ENCODE measurements around the gene DNAJC13. TPM values are rescaled to one million over a fixed set of nuclear protein-coding genes. Genes with fewer than 3 reads are reported as not detected.

Gene DNAJC13
- total RNA-seq, 2 experiments from 2014 or later, result 29.9 to 32.0 TPM

GRCh38 chr3:132457286-132457685 is 40.0 kb downstream of the DNAJC13 start:
- H3K4me1 Mint-ChIP-seq (ENCODE audit: low read depth), result no peaks in the 10 kb centered on the region
- H3K4me3 Mint-ChIP-seq, result no peak overlapping the region
- no peaks in the 10 kb centered on the region for H3K9me3 Mint-ChIP-seq
- no peak for TF ChIP-seq CTCF (IDR thresholded peaks at IDR 0.05)
- H3K36me3 Mint-ChIP-seq (ENCODE audit: low read depth), result peaks cover 46% of the 10 kb centered on the region
- ChIA-PET CTCF (interaction anchor here (1.1 to 1.3 kb wide), 2 partner anchors 32 to 78 kb away, joined by 3 read pairs; no protein-coding TSS in a partner anchor), POLR2A (interaction anchor here (1.3 kb wide), 1 partner anchor 16 kb away, joined by 3 read pairs; no protein-coding TSS in a partner anchor)
- H3K27me3 Mint-ChIP-seq, result no peaks in the 10 kb centered on the region
- ATAC-seq, result no peak
- intact Hi-C loops (cut with micrococcal nuclease), result no loop called here
- DNase-seq, result no peak
- H3K27ac Mint-ChIP-seq, result no peak overlapping the region

GRCh38 chr3:132459551-132459950 is 42.2 kb downstream of the DNAJC13 start:
- ChIA-PET CTCF (interaction anchor here (0.8 kb wide), 1 partner anchor 29 kb away, joined by 3 read pairs; no protein-coding TSS in a partner anchor), POLR2A (no interaction called here)
- H3K4me1 Mint-ChIP-seq (ENCODE audit: low read depth), result peaks cover 3% of the 10 kb centered on the region
- no peaks in the 10 kb centered on the region for H3K9me3 Mint-ChIP-seq
- TF ChIP-seq CTCF (IDR thresholded peaks at IDR 0.05), result no peak
- DNase-seq (no peak), ATAC-seq (no peak)
- no peaks in the 10 kb centered on the region for H3K27me3 Mint-ChIP-seq
- no peak overlapping the region for H3K27ac Mint-ChIP-seq
- no peak overlapping the region for H3K4me3 Mint-ChIP-seq
- intact Hi-C loops (cut with micrococcal nuclease), result no loop called here
- H3K36me3 Mint-ChIP-seq (ENCODE audit: low read depth), result peaks cover 38% of the 10 kb centered on the region

GRCh38 chr3:132461544-132461943 is 44.2 kb downstream of the DNAJC13 start:
- peaks cover 23% of the 10 kb centered on the region for H3K36me3 Mint-ChIP-seq (ENCODE audit: low read depth)
- no peaks in the 10 kb centered on the region for H3K9me3 Mint-ChIP-seq
- intact Hi-C loops (cut with micrococcal nuclease), result no loop called here
- DNase-seq (no peak), ATAC-seq (no peak)
- TF ChIP-seq CTCF (IDR thresholded peaks at IDR 0.05), result no peak
- POLR2A ChIA-PET, result interaction anchor here (1.8 kb wide), 1 partner anchor 13 kb away, joined by 3 read pairs; no protein-coding TSS in a partner anchor
- no peak overlapping the region for H3K4me3 Mint-ChIP-seq
- H3K27me3 Mint-ChIP-seq, result no peaks in the 10 kb centered on the region
- CTCF ChIA-PET, result no interaction called here
- peaks cover 3% of the 10 kb centered on the region for H3K4me1 Mint-ChIP-seq (ENCODE audit: low read depth)
- no peak overlapping the region for H3K27ac Mint-ChIP-seq

GRCh38 chr3:132464066-132464465 is 46.8 kb downstream of the DNAJC13 start:
- ChIA-PET CTCF (interaction anchor here (1.8 kb wide), 1 partner anchor 29 kb away, joined by 6 read pairs; no protein-coding TSS in a partner anchor), POLR2A (interaction anchor here (0.6 kb wide), 1 partner anchor 60 kb away, joined by 3 read pairs; no protein-coding TSS in a partner anchor)
- H3K4me3 Mint-ChIP-seq, result no peak overlapping the region
- ATAC-seq, result no peak
- no peaks in the 10 kb centered on the region for H3K27me3 Mint-ChIP-seq
- no peak overlapping the region for H3K27ac Mint-ChIP-seq
- H3K9me3 Mint-ChIP-seq, result no peaks in the 10 kb centered on the region
- no peak for DNase-seq
- peaks cover 3% of the 10 kb centered on the region for H3K4me1 Mint-ChIP-seq (ENCODE audit: low read depth)
- no peak for TF ChIP-seq CTCF (IDR thresholded peaks at IDR 0.05)
- peaks cover 21% of the 10 kb centered on the region for H3K36me3 Mint-ChIP-seq (ENCODE audit: low read depth)
- intact Hi-C loops (cut with micrococcal nuclease), result no loop called here

GRCh38 chr3:132469326-132469725 is 52.0 kb downstream of the DNAJC13 start:
- CTCF ChIA-PET, result no interaction called here

More at GRCh38 chr3:132469326-132469725, 52.0 kb downstream of the DNAJC13 start:
- no peak for TF ChIP-seq CTCF (IDR thresholded peaks at IDR 0.05)
- Mint-ChIP-seq H3K9me3 (no peaks in the 10 kb centered on the region), H3K4me3 (no peak overlapping the region), H3K4me1 (ENCODE audit: low read depth) (no peaks in the 10 kb centered on the region), H3K36me3 (ENCODE audit: low read depth) (peaks cover 16% of the 10 kb centered on the region), H3K27me3 (no peaks in the 10 kb centered on the region), H3K27ac (no peak overlapping the region)
- intact Hi-C loops (cut with micrococcal nuclease), result no loop called here
- no peak for ATAC-seq
- POLR2A ChIA-PET, result no interaction called here
- DNase-seq, result no peak
